HG03135 (cell line): ENCODE data around the gene AMELX.

Experiments used
- ATAC-seq: cut with Tn5 transposase; IDR thresholded peaks from one replicate; pipeline ENCODE4 v1.9.1; 2021; ENCODE audit warnings: mild to moderate bottlenecking, moderate library complexity; ENCODE audit not compliant: unreplicated experiment

Gene AMELX

GRCh38 chrX:11293113-11293512 lies at the start of gene AMELX:
Gene AMELX, plus strand, starts transcription at chrX:11293413. Its CDS starts 1,376 bp downstream, at chrX:11294789.
- ATAC-seq: no peak

GRCh38 chrX:11244636-11245035 lies 48.6 kb upstream of the AMELX start:
- no peak for ATAC-seq

- ATAC-seq: no peak
Observed at GRCh38 chrX:11254417-11255109, 38.6 kb upstream of the AMELX start.

GRCh38 chrX:11257290-11257689 lies 35.9 kb upstream of the AMELX start:
- ATAC-seq: no peak

GRCh38 chrX:11257711-11258110 lies 35.5 kb upstream of the AMELX start:
- ATAC-seq: no peak

GRCh38 chrX:11259437-11259836 lies 33.8 kb upstream of the AMELX start:
- no peak for ATAC-seq

- ATAC-seq: no peak
Observed at GRCh38 chrX:11261260-11261659, 32.0 kb upstream of the AMELX start.

- no peak for ATAC-seq
Observed at GRCh38 chrX:11264925-11265324, 28.3 kb upstream of the AMELX start.

- no peak for ATAC-seq
Observed at GRCh38 chrX:11265352-11265751, 27.9 kb upstream of the AMELX start.

GRCh38 chrX:11266573-11267003 lies 26.6 kb upstream of the AMELX start:
- ATAC-seq: no peak

- ATAC-seq: no peak
Observed at GRCh38 chrX:11267425-11267824, 25.8 kb upstream of the AMELX start.

GRCh38 chrX:11269006-11269405 lies 24.2 kb upstream of the AMELX start:
- ATAC-seq: no peak

- ATAC-seq: no peak
Observed at GRCh38 chrX:11269996-11270395, 23.2 kb upstream of the AMELX start.

- no peak for ATAC-seq
Observed at GRCh38 chrX:11272290-11272689, 20.9 kb upstream of the AMELX start.

- no peak for ATAC-seq
Observed at GRCh38 chrX:11272863-11273262, 20.4 kb upstream of the AMELX start.

- no peak for ATAC-seq
Observed at GRCh38 chrX:11273544-11273943, 19.7 kb upstream of the AMELX start.

- ATAC-seq: no peak
Observed at GRCh38 chrX:11282043-11282442, 11.2 kb upstream of the AMELX start.

GRCh38 chrX:11285651-11286050 lies 7.6 kb upstream of the AMELX start:
- no peak for ATAC-seq

- ATAC-seq: no peak
Observed at GRCh38 chrX:11287505-11287904, 5.7 kb upstream of the AMELX start.

GRCh38 chrX:11290416-11291102 lies 2.7 kb upstream of the AMELX start:
- ATAC-seq: no peak

GRCh38 chrX:11296051-11296450 lies 2.8 kb downstream of the AMELX start:
- ATAC-seq: no peak

GRCh38 chrX:11298600-11298999 lies 5.4 kb downstream of the AMELX start:
- ATAC-seq: no peak

- no peak for ATAC-seq
Observed at GRCh38 chrX:11304829-11305228, 11.6 kb downstream of the AMELX start.
